ENCODE data around the gene ABCF1. TPM values are rescaled to one million over a fixed set of nuclear protein-coding genes. Genes with fewer than 3 reads are reported as not detected.

The ABCF1 gene
- total RNA-seq, 1 experiment from 2014 or later = 101 TPM

DNA sequence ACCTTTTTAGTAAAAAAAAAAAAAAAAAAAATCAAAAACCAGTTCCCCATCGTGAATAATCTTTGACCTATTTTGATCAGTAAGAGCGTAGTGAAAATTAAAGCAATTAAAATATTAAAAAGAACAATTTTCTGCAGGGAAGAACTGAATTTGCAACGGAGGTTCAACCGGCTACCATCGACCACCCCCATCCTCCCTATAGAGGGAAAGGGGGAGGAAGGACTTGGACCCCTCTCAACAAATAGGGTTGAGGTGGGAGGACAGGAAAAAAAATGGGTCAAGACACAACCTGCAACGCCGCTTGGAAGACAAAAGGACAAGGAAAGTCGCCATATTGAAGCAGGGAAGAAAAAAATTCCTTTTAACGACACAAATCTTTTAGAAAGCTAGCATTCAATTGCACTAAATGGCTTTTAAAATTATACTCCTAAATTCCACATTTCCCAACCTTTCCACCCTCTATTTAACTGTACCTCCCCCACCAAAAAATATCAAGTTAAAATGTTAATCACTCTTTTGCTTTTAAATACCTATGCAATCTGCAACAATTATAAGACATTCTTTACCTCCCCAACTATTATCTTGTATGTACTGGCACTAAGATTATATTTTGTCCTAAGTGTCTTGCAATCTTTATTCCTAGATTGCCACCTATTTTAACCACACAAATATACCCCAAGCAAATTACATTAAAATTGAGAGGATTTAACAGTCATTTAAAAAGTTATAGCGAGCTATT lies 44.1 kb downstream of the ABCF1 start (continued):
- TF ChIP-seq, protein P1, sequence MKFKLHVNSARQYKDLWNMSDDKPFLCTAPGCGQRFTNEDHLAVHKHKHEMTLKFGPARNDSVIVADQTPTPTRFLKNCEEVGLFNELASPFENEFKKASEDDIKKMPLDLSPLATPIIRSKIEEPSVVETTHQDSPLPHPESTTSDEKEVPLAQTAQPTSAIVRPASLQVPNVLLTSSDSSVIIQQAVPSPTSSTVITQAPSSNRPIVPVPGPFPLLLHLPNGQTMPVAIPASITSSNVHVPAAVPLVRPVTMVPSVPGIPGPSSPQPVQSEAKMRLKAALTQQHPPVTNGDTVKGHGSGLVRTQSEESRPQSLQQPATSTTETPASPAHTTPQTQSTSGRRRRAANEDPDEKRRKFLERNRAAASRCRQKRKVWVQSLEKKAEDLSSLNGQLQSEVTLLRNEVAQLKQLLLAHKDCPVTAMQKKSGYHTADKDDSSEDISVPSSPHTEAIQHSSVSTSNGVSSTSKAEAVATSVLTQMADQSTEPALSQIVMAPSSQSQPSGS (CRISPR knock-in tag; IDR thresholded peaks at IDR 0.05; ENCODE audit: borderline replicate concordance, low read depth) = no peak
- TF ChIP-seq, protein P2, sequence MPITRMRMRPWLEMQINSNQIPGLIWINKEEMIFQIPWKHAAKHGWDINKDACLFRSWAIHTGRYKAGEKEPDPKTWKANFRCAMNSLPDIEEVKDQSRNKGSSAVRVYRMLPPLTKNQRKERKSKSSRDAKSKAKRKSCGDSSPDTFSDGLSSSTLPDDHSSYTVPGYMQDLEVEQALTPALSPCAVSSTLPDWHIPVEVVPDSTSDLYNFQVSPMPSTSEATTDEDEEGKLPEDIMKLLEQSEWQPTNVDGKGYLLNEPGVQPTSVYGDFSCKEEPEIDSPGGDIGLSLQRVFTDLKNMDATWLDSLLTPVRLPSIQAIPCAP (CRISPR knock-in tag; IDR thresholded peaks at IDR 0.05) = no peak
- TF ChIP-seq HMGA2 (CRISPR knock-in tag; IDR thresholded peaks at IDR 0.05) (no peak), FOXP1 (CRISPR knock-in tag; IDR thresholded peaks at IDR 0.05; ENCODE audit: borderline replicate concordance) (no peak), ZNF121 (CRISPR knock-in tag; IDR thresholded peaks at IDR 0.05) (no peak), JUN (CRISPR knock-in tag; IDR thresholded peaks at IDR 0.05) (no peak), SOX15 (CRISPR knock-in tag; IDR thresholded peaks at IDR 0.05) (no peak), NR2C2 (CRISPR knock-in tag; IDR thresholded peaks at IDR 0.05) (no peak), NFE2L1 (CRISPR knock-in tag; IDR thresholded peaks at IDR 0.05) (no peak), CBFB (CRISPR knock-in tag; IDR thresholded peaks at IDR 0.05; ENCODE audit: low read depth) (no peak), ZNF396 (CRISPR knock-in tag; IDR thresholded peaks at IDR 0.05; ENCODE audit: borderline replicate concordance) (no peak), KAT7 (CRISPR knock-in tag; IDR thresholded peaks at IDR 0.05; ENCODE audit: borderline replicate concordance) (0 out of 2 replicates have a peak, but pooled peaks have one; percentile 12), NFATC4 (CRISPR knock-in tag; IDR thresholded peaks at IDR 0.05) (peak; percentile 88), SP1 (CRISPR knock-in tag; conservative IDR thresholded peaks at IDR 0.05) (0 out of 2 replicates have a peak, but pooled peaks have one; percentile 8)
- TF ChIP-seq, protein P3, sequence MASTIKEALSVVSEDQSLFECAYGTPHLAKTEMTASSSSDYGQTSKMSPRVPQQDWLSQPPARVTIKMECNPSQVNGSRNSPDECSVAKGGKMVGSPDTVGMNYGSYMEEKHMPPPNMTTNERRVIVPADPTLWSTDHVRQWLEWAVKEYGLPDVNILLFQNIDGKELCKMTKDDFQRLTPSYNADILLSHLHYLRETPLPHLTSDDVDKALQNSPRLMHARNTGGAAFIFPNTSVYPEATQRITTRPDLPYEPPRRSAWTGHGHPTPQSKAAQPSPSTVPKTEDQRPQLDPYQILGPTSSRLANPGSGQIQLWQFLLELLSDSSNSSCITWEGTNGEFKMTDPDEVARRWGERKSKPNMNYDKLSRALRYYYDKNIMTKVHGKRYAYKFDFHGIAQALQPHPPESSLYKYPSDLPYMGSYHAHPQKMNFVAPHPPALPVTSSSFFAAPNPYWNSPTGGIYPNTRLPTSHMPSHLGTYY (CRISPR knock-in tag; IDR thresholded peaks at IDR 0.05) = peak; percentile 93
- TF ChIP-seq, protein P4, sequence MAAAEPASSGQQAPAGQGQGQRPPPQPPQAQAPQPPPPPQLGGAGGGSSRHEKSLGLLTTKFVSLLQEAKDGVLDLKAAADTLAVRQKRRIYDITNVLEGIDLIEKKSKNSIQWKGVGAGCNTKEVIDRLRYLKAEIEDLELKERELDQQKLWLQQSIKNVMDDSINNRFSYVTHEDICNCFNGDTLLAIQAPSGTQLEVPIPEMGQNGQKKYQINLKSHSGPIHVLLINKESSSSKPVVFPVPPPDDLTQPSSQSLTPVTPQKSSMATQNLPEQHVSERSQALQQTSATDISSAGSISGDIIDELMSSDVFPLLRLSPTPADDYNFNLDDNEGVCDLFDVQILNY (CRISPR knock-in tag; IDR thresholded peaks at IDR 0.05) = no peak
- TF ChIP-seq, protein P5, sequence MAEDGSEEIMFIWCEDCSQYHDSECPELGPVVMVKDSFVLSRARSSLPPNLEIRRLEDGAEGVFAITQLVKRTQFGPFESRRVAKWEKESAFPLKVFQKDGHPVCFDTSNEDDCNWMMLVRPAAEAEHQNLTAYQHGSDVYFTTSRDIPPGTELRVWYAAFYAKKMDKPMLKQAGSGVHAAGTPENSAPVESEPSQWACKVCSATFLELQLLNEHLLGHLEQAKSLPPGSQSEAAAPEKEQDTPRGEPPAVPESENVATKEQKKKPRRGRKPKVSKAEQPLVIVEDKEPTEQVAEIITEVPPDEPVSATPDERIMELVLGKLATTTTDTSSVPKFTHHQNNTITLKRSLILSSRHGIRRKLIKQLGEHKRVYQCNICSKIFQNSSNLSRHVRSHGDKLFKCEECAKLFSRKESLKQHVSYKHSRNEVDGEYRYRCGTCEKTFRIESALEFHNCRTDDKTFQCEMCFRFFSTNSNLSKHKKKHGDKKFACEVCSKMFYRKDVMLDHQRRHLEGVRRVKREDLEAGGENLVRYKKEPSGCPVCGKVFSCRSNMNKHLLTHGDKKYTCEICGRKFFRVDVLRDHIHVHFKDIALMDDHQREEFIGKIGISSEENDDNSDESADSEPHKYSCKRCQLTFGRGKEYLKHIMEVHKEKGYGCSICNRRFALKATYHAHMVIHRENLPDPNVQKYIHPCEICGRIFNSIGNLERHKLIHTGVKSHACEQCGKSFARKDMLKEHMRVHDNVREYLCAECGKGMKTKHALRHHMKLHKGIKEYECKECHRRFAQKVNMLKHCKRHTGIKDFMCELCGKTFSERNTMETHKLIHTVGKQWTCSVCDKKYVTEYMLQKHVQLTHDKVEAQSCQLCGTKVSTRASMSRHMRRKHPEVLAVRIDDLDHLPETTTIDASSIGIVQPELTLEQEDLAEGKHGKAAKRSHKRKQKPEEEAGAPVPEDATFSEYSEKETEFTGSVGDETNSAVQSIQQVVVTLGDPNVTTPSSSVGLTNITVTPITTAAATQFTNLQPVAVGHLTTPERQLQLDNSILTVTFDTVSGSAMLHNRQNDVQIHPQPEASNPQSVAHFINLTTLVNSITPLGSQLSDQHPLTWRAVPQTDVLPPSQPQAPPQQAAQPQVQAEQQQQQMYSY (CRISPR knock-in tag; IDR thresholded peaks at IDR 0.05) = no peak
- TF ChIP-seq, protein P6, sequence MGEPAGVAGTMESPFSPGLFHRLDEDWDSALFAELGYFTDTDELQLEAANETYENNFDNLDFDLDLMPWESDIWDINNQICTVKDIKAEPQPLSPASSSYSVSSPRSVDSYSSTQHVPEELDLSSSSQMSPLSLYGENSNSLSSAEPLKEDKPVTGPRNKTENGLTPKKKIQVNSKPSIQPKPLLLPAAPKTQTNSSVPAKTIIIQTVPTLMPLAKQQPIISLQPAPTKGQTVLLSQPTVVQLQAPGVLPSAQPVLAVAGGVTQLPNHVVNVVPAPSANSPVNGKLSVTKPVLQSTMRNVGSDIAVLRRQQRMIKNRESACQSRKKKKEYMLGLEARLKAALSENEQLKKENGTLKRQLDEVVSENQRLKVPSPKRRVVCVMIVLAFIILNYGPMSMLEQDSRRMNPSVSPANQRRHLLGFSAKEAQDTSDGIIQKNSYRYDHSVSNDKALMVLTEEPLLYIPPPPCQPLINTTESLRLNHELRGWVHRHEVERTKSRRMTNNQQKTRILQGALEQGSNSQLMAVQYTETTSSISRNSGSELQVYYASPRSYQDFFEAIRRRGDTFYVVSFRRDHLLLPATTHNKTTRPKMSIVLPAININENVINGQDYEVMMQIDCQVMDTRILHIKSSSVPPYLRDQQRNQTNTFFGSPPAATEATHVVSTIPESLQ (CRISPR knock-in tag; IDR thresholded peaks at IDR 0.05) = no peak
- TF ChIP-seq, protein P7, sequence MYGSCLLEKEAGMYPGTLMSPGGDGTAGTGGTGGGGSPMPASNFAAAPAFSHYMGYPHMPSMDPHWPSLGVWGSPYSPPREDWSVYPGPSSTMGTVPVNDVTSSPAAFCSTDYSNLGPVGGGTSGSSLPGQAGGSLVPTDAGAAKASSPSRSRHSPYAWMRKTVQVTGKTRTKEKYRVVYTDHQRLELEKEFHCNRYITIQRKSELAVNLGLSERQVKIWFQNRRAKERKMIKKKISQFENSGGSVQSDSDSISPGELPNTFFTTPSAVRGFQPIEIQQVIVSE (CRISPR knock-in tag; IDR thresholded peaks at IDR 0.05; ENCODE audit: borderline replicate concordance) = peak; percentile 92
- TF ChIP-seq, protein P8, sequence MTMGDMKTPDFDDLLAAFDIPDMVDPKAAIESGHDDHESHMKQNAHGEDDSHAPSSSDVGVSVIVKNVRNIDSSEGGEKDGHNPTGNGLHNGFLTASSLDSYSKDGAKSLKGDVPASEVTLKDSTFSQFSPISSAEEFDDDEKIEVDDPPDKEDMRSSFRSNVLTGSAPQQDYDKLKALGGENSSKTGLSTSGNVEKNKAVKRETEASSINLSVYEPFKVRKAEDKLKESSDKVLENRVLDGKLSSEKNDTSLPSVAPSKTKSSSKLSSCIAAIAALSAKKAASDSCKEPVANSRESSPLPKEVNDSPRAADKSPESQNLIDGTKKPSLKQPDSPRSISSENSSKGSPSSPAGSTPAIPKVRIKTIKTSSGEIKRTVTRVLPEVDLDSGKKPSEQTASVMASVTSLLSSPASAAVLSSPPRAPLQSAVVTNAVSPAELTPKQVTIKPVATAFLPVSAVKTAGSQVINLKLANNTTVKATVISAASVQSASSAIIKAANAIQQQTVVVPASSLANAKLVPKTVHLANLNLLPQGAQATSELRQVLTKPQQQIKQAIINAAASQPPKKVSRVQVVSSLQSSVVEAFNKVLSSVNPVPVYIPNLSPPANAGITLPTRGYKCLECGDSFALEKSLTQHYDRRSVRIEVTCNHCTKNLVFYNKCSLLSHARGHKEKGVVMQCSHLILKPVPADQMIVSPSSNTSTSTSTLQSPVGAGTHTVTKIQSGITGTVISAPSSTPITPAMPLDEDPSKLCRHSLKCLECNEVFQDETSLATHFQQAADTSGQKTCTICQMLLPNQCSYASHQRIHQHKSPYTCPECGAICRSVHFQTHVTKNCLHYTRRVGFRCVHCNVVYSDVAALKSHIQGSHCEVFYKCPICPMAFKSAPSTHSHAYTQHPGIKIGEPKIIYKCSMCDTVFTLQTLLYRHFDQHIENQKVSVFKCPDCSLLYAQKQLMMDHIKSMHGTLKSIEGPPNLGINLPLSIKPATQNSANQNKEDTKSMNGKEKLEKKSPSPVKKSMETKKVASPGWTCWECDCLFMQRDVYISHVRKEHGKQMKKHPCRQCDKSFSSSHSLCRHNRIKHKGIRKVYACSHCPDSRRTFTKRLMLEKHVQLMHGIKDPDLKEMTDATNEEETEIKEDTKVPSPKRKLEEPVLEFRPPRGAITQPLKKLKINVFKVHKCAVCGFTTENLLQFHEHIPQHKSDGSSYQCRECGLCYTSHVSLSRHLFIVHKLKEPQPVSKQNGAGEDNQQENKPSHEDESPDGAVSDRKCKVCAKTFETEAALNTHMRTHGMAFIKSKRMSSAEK (CRISPR knock-in tag; IDR thresholded peaks at IDR 0.05; ENCODE audit: borderline replicate concordance) = peak; percentile 71
- TF ChIP-seq, protein P9, sequence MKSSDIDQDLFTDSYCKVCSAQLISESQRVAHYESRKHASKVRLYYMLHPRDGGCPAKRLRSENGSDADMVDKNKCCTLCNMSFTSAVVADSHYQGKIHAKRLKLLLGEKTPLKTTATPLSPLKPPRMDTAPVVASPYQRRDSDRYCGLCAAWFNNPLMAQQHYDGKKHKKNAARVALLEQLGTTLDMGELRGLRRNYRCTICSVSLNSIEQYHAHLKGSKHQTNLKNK (CRISPR knock-in tag; IDR thresholded peaks at IDR 0.05) = peak; percentile 24; the same call in 1 of the 2 replicates
- TF ChIP-seq, protein P10, sequence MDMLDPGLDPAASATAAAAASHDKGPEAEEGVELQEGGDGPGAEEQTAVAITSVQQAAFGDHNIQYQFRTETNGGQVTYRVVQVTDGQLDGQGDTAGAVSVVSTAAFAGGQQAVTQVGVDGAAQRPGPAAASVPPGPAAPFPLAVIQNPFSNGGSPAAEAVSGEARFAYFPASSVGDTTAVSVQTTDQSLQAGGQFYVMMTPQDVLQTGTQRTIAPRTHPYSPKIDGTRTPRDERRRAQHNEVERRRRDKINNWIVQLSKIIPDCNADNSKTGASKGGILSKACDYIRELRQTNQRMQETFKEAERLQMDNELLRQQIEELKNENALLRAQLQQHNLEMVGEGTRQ (CRISPR knock-in tag; IDR thresholded peaks at IDR 0.05) = no peak
